GM21717 (cell line): ENCODE results near the gene PSMD6.

Source experiments
- ATAC-seq: cut with Tn5 transposase; IDR thresholded peaks from one replicate; pipeline ENCODE4 v1.9.1; 2021; ENCODE audit warnings: mild to moderate bottlenecking, moderate library complexity; ENCODE audit not compliant: unreplicated experiment

The PSMD6 gene

DNA sequence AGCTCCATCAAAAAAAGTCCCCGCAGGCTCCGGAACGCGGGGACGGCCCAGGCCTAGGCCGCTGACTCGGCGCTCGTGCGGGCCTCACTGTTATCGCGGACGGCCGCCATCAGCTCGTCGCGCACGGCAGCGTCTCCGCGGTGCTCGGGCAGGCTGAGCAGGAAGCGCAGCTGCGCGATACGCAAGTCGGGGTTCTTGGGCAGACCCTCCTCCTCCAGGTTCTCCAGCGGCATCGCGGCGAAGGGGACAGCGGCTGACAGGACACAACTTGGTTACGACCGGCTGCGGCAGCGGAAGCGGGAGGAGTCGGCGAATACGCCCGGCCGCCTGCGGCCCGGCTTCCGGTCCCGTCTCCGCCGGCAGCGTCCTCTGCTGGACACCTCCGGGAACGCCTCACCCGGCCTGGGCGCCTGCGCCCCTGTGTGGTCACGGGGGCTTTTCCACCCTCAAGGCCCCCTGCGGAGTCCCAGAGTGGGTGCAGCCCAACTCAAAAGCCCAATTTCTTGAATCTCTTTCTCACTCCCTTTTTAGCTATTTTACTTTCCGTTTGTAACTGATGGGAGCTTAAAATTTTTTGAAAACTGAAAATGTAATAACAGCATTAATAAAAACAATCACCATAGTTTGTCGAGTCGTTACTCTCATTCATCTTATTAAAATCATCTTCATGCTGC, at the start of gene PSMD6:
PSMD6 (minus strand) TSS at position 308 of the 674 bp plus-strand sequence; CDS start at position 233, 75 bp downstream.
- peak; percentile 98 for ATAC-seq

- ATAC-seq, result no peak
Observed at GRCh38 chr3:64072126-64072525, 48.8 kb upstream of the PSMD6 start.

- no peak for ATAC-seq
Observed at GRCh38 chr3:64070704-64071103, 47.4 kb upstream of the PSMD6 start.

GRCh38 chr3:64067506-64068346, 44.4 kb upstream of the PSMD6 start:
- no peak for ATAC-seq

DNA sequence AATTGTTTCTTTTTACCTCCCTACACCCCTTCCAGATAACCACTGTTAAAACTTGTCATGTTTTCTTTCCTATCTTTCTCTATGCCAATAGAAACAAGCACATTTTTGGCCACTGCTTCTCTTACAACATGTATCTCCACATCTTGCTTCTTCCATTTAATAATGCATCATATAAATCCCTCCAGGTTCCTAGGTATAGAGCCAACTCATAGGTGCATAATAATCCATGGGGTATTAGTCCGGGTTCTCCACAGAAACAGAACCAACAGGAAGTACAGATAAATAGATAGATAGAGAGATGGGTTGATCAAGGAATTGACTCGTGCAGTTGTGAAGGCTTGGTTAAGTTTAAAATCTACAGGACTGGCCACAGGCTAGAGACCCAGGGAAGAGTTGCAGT, 41.5 kb upstream of the PSMD6 start:
- no peak for ATAC-seq

GRCh38 chr3:64063983-64064438, 40.7 kb upstream of the PSMD6 start:
- ATAC-seq, result no peak

GRCh38 chr3:64063207-64063982, 40.1 kb upstream of the PSMD6 start:
- no peak for ATAC-seq

DNA sequence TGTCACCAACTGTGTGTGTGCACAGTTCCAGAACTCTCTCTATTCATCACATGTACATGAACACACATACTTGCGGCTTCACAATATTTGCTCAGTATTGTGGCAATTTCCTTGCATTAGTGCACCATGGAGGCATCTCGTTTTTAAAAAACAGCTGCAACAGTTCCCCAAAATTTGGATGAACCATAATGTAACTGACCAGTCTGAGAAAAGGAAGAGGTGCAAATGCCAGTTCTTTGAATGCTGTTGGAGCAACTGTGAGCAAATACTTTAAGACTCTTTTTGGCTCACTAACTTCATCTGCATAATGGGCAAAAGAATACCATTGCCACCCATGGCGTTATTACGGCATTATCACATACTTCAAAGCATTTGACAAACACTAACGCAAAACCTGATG, 38.3 kb upstream of the PSMD6 start:
- ATAC-seq, result no peak

- ATAC-seq, result no peak
Observed at GRCh38 chr3:64059484-64060175, 36.3 kb upstream of the PSMD6 start.

DNA sequence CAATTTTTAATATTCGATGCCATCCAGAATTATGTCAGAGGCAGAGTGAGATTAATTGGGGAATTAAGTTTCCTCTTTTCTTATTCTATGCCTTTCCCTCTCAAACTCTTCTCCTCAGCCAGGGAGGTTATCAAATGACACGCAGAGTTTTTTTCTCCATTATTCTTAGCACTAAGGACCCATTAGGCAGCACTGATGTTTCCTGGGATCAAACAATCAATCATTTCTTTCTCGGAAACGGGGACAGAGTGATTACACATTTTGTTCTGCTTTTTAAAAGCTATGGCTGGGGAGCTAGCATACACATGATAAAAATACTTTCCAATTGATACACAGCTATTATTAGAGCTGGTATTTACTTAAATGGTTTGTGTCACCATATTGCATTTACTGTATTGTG, 35.3 kb upstream of the PSMD6 start:
- no peak for ATAC-seq

GRCh38 chr3:64057231-64057630, 33.9 kb upstream of the PSMD6 start:
- no peak for ATAC-seq

GRCh38 chr3:64056606-64057180, 33.4 kb upstream of the PSMD6 start:
- ATAC-seq, result no peak

GRCh38 chr3:64055076-64055475, 31.8 kb upstream of the PSMD6 start:
- no peak for ATAC-seq

DNA sequence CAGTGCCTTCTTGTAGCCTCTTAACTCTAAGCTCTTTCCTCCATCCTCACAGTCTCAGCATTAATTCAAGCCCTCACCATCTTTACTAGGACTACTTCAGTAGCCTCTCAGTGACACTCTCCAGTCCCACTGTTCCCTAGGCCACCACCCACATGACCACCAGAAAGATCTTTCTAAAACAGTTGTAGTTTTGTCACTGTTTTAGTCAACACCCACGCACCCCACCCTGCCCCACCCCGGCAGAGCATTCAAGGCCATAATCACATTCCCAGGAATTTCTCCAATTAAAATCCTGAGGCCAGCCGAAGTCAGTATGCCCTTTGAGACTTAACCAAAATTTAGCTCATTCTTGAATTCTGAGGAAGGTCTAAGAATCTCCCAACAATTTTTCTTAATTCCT, 31.2 kb upstream of the PSMD6 start:
- no peak for ATAC-seq

DNA sequence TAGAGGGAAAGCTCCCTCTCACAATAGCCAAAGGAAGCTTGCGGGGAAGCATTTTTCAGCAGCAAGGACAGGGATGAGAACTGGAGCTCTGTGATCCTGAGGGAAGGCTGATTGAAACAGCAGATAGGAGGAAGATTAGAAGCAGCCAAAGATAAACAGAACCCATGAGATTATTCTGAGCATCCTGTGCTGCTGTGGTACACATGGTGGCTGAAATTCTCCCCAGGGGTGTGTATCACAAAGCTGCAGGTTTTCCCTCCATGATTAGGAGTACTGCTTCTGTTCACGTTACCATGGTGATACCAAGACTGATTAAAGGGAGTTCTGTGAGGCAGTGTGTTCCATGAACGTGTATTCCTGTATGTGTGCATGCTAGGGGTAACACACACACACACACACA, 30.3 kb upstream of the PSMD6 start:
- no peak for ATAC-seq

DNA sequence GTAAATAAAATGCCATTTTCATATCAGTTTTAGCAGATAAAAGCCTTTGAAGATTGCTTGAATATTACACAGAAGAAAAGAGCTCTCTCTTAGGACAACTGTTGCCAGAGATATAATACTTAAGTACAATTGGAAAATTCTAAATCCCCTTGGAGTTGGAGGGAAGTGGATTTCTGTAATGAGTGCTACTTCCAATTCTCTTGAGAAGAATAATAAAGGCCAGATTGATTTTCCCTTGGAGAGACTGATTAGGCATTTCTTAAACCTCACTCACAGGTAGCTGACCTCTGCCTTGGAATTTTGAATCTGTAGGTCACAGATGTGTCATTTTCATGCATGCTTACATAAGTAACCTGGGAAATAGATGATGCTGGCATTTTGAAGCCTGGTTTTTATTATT, 29.8 kb upstream of the PSMD6 start:
- no peak for ATAC-seq

DNA sequence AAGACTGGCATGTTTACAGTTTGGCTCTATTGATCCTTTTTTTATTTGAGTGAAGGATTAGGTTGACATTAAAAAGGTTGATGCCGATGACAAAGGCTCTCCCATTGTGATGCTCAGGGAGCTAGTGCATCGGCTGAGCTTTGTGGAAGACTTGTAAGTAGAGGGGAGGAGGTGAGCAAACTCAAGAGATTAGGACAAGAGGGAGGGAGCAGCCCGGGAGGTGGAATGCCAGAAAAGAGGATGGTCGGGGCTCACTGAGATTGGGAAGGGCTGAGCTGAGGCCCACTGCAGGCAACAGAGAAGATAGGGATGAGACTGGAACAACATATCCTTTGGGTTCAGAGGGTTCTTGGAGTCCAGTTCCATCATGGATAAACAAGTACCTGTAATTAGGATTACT, 26.5 kb upstream of the PSMD6 start:
- no peak for ATAC-seq

DNA sequence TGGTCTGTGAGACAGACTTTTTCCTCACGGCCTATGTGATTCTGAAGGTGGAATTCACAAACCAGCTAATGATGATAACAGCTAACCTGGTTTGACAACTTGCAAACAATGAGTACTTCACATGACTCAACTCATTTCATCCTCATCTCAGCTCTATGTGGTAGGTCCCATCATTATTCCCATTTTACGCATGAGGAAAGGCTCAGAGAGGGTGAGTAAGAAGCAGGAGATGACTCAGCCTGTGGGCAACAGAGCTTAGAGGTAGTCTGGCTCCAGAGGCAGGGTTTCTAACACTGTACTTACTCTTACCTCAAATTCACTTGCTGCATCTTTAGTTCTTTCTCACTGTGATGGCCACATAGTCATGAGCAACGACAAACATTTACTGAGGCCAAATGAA, 25.8 kb upstream of the PSMD6 start:
- ATAC-seq, result no peak

DNA sequence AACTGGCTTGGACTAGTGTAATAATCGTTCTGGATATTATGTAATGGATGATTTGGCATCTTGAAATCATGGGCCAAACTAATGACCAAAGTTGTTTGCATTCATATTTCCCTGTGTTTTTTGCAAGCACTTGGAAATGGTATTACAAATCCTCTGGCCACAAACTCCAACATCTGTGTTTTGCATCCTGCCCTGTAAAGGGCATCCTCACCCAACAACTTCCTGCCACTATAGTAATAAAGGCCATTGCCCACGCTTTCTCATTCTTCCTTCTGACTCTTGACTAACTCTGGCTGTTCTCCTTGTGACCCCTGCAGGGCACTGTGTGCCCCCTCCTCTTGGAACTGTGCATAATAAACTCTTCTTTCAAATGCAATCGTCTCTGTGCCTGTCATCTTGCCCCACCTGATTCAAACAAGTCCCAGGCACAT, 25.4 kb upstream of the PSMD6 start:
- no peak for ATAC-seq

- ATAC-seq, result no peak
Observed at GRCh38 chr3:64047787-64048186, 24.5 kb upstream of the PSMD6 start.
